Adrenal gland (tissue), 5 donors: Measurements from ENCODE around the gene SCP2.

Experiments
- POLR2A ChIP-seq, 2 donors: fragments of 450-650 bp; IDR thresholded peaks; one replicate each; pipeline ENCODE4 v1.6.1; 2017; ENCODE audit warnings: antibody characterized with exemption in 2 of 2, mild to moderate bottlenecking in 2 of 2, moderate library complexity in 1 of 2
- TF ChIP-seq, protein P1 (sequence below), 6 experiments: fragments of 450-650 bp in 4 of 6; fragments of 200-600 bp in 2 of 6; sonication (generic) in 1 of 6; IDR thresholded peaks; 1 replicate in 5 of 6; 2 replicates in 1 of 6; pipeline versions ENCODE4 v1.5.1 to v1.8.0; 2016 to 2021; ENCODE audit warnings: antibody characterized with exemption in 6 of 6, mild to moderate bottlenecking in 2 of 6, moderate library complexity in 1 of 6
- donor health status: DM: no; HTN: no; CAD: no.

DNA sequence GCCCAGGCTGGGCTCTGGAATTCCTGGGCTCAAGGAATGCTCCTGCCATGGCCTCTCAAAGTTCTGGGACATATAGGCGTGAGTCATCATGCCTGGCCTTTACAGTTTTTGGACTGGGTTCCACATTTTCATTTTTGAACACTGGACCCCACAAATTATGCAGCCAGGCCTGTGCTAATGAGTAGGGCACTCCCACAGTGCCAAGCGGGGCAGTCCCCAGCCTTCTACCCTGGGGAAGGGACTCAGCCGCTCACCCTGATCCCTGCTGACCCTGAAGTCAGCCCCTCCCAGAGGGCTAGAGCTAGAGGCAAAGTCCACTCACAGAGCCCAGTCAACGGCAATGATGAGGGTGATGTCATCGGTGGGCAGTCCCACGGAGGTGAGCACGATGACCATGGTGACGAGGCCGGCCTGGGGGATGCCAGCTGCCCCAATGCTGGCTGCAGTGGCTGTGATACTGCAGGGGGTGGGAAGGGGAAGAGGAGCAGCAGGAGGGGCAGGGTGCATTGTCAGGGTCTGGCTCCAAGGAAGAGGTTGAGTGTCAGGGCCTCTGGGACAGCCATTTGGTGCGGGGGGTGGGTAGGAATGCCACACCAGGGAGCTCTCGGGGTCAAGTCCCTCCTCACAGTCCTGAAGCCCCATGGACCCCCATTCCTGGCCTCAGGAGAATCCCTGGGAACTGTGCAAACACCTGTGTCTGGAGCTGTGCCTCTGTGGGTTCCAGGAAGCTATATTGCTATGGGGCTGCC is 162.6 kb downstream of the SCP2 start:
- TF ChIP-seq, protein P1, sequence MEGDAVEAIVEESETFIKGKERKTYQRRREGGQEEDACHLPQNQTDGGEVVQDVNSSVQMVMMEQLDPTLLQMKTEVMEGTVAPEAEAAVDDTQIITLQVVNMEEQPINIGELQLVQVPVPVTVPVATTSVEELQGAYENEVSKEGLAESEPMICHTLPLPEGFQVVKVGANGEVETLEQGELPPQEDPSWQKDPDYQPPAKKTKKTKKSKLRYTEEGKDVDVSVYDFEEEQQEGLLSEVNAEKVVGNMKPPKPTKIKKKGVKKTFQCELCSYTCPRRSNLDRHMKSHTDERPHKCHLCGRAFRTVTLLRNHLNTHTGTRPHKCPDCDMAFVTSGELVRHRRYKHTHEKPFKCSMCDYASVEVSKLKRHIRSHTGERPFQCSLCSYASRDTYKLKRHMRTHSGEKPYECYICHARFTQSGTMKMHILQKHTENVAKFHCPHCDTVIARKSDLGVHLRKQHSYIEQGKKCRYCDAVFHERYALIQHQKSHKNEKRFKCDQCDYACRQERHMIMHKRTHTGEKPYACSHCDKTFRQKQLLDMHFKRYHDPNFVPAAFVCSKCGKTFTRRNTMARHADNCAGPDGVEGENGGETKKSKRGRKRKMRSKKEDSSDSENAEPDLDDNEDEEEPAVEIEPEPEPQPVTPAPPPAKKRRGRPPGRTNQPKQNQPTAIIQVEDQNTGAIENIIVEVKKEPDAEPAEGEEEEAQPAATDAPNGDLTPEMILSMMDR (IDR thresholded peaks at IDR 0.05): no peak
- no peak for TF ChIP-seq POLR2A (IDR thresholded peaks at IDR 0.05)
